GM23338 (cell line): ENCODE measurements around the gene ADCY5. TPM values are rescaled to one million over a fixed set of nuclear protein-coding genes. Genes with fewer than 3 reads are reported as not detected.

Experiments
- ATAC-seq: fragments of 200-7000 bp; cut with Tn5 transposase; 3 replicates; pipeline ENCODE4 v1.9.1; 2020
- DNase-seq: peaks from one replicate; pipeline ENCODE4 v3.0.0-alpha.2; 2015; ENCODE audit warnings: low spot score
- H2AFZ ChIP-seq: fragments of 200-600 bp; sonication (generic); 2 replicates; pipeline ENCODE4 v1.8.0; 2016; ENCODE audit warnings: antibody characterized with exemption, mild to moderate bottlenecking, moderate library complexity
- H3F3A ChIP-seq: fragments of 200-600 bp; sonication (generic); replicated peaks from 2 replicates; pipeline ENCODE4 v1.8.0; 2017; ENCODE audit warnings: antibody characterized with exemption, mixed run types, low read depth
- H3K27ac ChIP-seq: fragments of 200-600 bp; sonication (generic); 2 replicates; pipeline ENCODE4 v1.6.1; 2016; ENCODE audit warnings: low read depth
- H3K27me3 ChIP-seq: fragments of 200-600 bp; sonication (generic); 2 replicates; pipeline ENCODE4 v1.8.0; 2016; ENCODE audit warnings: mild to moderate bottlenecking, mixed run types, moderate library complexity; ENCODE audit not compliant: insufficient read depth
- H3K36me3 ChIP-seq: fragments of 200-600 bp; sonication (generic); 2 replicates; pipeline ENCODE4 v1.8.0; 2016; ENCODE audit warnings: mild to moderate bottlenecking; ENCODE audit not compliant: insufficient read depth
- H3K4me1 ChIP-seq: fragments of 200-600 bp; sonication (generic); 2 replicates; pipeline ENCODE4 v1.8.0; 2016; ENCODE audit warnings: mild to moderate bottlenecking, moderate library complexity; ENCODE audit not compliant: insufficient read depth
- H3K4me2 ChIP-seq: fragments of 200-600 bp; sonication (generic); 2 replicates; pipeline ENCODE4 v1.7.1; 2017; ENCODE audit warnings: mixed run types
- H3K4me3 ChIP-seq: fragments of 200-600 bp; sonication (generic); 2 replicates; pipeline ENCODE4 v1.6.1; 2016; ENCODE audit warnings: mixed run types
- H3K79me2 ChIP-seq: fragments of 200-600 bp; sonication (generic); replicated peaks from 2 replicates; pipeline ENCODE4 v1.8.0; 2017; ENCODE audit warnings: mild to moderate bottlenecking; ENCODE audit not compliant: insufficient read depth
- H3K9me2 ChIP-seq: fragments of 200-600 bp; sonication (generic); 2 replicates; pipeline ENCODE4 v1.8.0; 2017; ENCODE audit not compliant: insufficient read depth
- H4K20me1 ChIP-seq: fragments of 200-600 bp; sonication (generic); replicated peaks from 2 replicates; pipeline ENCODE4 v1.8.0; 2017; ENCODE audit warnings: mild to moderate bottlenecking; ENCODE audit not compliant: insufficient read depth
- H3K27ac Mint-ChIP-seq: 2 replicates; pipeline ENCODE4 v1.8.0; 2020; ENCODE audit warnings: inconsistent platforms, mild to moderate bottlenecking, moderate library complexity, mixed read lengths
- H3K27me3 Mint-ChIP-seq: 3 replicates; pipeline ENCODE4 v1.8.0; 2022; ENCODE audit warnings: low read depth, mild to moderate bottlenecking, moderate library complexity, mixed read lengths, inconsistent platforms; ENCODE audit not compliant: insufficient read depth, poor library complexity
- H3K36me3 Mint-ChIP-seq: 3 replicates; pipeline ENCODE4 v1.8.0; 2021; ENCODE audit warnings: low read depth, mild to moderate bottlenecking, inconsistent platforms, moderate library complexity, mixed read lengths
- H3K4me1 Mint-ChIP-seq: 3 replicates; pipeline ENCODE4 v1.8.0; 2020; ENCODE audit warnings: mild to moderate bottlenecking, inconsistent platforms, mixed read lengths
- H3K4me3 Mint-ChIP-seq: 3 replicates; pipeline ENCODE4 v1.8.0; 2021; ENCODE audit warnings: moderate library complexity, mild to moderate bottlenecking, inconsistent platforms, mixed read lengths
- H3K9me3 Mint-ChIP-seq: 3 replicates; pipeline ENCODE4 v1.8.0; 2020; ENCODE audit warnings: moderate library complexity, mild to moderate bottlenecking, inconsistent platforms, mixed read lengths
- CREB1 ChIP-seq: fragments of 250-450 bp; sonication (Bioruptor Pico); IDR thresholded peaks from 2 replicates; pipeline ENCODE4 v1.5.0; 2020; ENCODE audit warnings: low read depth, mild to moderate bottlenecking, moderate library complexity
- CTCF ChIP-seq, 2 experiments: fragments of 200-600 bp in 1 of 2; sonication (generic) in 1 of 2; conservative IDR thresholded peaks; 2 replicates each; pipeline versions ENCODE4 v1.5.1 to v1.6.1; 2016 to 2017; ENCODE audit warnings: antibody characterized with exemption in 2 of 2, low read depth in 2 of 2, mild to moderate bottlenecking in 2 of 2, moderate library complexity in 1 of 2
- ETS1 ChIP-seq: IDR thresholded peaks from 2 replicates; pipeline ENCODE4 v1.6.1; 2016; ENCODE audit warnings: antibody characterized with exemption
- EZH2 ChIP-seq: fragments of 200-600 bp; sonication (generic); IDR thresholded peaks from one replicate; pipeline ENCODE4 v1.8.0; 2017; ENCODE audit warnings: antibody characterized with exemption, mild to moderate bottlenecking, low read depth; ENCODE audit not compliant: unreplicated experiment
- EZH2phosphoT487 ChIP-seq: fragments of 200-600 bp; sonication (generic); IDR thresholded peaks from one replicate; pipeline ENCODE4 v1.8.1; 2018; ENCODE audit warnings: antibody characterized with exemption; ENCODE audit not compliant: unreplicated experiment
- JUNB ChIP-seq: IDR thresholded peaks from one replicate; pipeline ENCODE4 v1.6.1; 2016; ENCODE audit warnings: antibody characterized with exemption; ENCODE audit not compliant: unreplicated experiment
- REST ChIP-seq: IDR thresholded peaks from one replicate; pipeline ENCODE4 v1.6.1; 2018; ENCODE audit warnings: antibody characterized with exemption; ENCODE audit not compliant: unreplicated experiment
- ZNF114 ChIP-seq: fragments of 250-450 bp; sonication (Bioruptor Pico); IDR thresholded peaks from 2 replicates; pipeline ENCODE4 v1.5.0; 2020; ENCODE audit warnings: mild to moderate bottlenecking, moderate library complexity
- ZNF331 ChIP-seq: fragments of 250-450 bp; sonication (Bioruptor Pico); IDR thresholded peaks from 2 replicates; pipeline ENCODE4 v1.5.0; 2020; ENCODE audit warnings: low read depth, mild to moderate bottlenecking, moderate library complexity
- polyA plus RNA-seq: library from polyadenylated mRNA; unstranded; fragments of >200 nt; fragmentation: Nextera tagmentation; extraction: Ambion mirVana; gene quantifications from 2 replicates; pipeline ENCODE4 v1.2.1, GENCODE V29; 2016
- total RNA-seq: library from RNA; depleted of rRNA; stranded (reverse); fragments of >200 nt; shearing (Covaris generic); gene quantifications from 2 replicates; pipeline ENCODE4 v1.2.3, GENCODE V29; 2014
- TF ChIP-seq, protein P1 (sequence below): fragments of 250-450 bp; sonication (Bioruptor Pico); IDR thresholded peaks from 2 replicates; pipeline ENCODE4 v1.5.0; 2020; ENCODE audit warnings: mild to moderate bottlenecking, moderate library complexity

Gene ADCY5
- total and polyA plus RNA-seq, 2 experiments from 2014 or later = 3.5 to 10.2 TPM

DNA sequence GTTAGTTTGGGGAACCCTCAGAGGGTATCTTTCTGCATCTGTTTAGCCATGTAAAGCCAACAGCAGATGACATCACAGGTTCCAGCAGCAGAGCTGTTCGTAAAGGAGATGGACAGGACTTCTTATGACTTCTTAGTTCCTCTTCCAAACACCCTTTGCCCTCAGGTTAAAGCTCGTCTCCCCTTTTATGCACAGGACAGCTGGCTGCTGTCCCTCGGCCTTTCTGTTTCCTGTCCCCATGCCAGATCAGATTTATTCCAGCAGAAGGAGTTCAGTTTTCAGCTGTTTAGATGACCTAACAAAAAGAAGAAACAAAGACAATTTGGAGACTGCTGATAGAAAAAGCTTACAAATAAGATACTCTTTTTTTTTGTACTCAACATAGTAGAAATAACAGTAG lies 202.0 kb downstream of the ADCY5 start:
- Histone ChIP-seq H3K27ac (no peak overlapping the region), H4K20me1 (no peaks in the 10 kb centered on the region), H3K27me3 (no peaks in the 10 kb centered on the region), H3K79me2 (no peaks in the 10 kb centered on the region), H3K36me3 (no peaks in the 10 kb centered on the region), H3K9me2 (no peaks in the 10 kb centered on the region), H2AFZ (no peak overlapping the region), H3F3A (no peaks in the 10 kb centered on the region), H3K4me1 (0 out of 2 replicates have a peak, but pooled peaks cover 3% of the 10 kb centered on the region), H3K4me3 (no peak overlapping the region), H3K4me2 (no peak overlapping the region)
- H3K9me3 Mint-ChIP-seq = no peaks in the 10 kb centered on the region
- ATAC-seq (no peak), DNase-seq (no peak)
- no peaks in the 10 kb centered on the region for H3K36me3 Mint-ChIP-seq
- TF ChIP-seq EZH2phosphoT487 (no peak), CTCF (conservative IDR thresholded peaks at IDR 0.05; ENCODE audit: low read depth in 2 of 2) (no peak), ZNF331 (CRISPR knock-in tag) (no peak), REST (no peak), JUNB (no peak), ZNF114 (CRISPR knock-in tag) (no peak), EZH2 (no peak), ETS1 (no peak), CREB1 (CRISPR knock-in tag) (no peak)
- TF ChIP-seq, protein P1, sequence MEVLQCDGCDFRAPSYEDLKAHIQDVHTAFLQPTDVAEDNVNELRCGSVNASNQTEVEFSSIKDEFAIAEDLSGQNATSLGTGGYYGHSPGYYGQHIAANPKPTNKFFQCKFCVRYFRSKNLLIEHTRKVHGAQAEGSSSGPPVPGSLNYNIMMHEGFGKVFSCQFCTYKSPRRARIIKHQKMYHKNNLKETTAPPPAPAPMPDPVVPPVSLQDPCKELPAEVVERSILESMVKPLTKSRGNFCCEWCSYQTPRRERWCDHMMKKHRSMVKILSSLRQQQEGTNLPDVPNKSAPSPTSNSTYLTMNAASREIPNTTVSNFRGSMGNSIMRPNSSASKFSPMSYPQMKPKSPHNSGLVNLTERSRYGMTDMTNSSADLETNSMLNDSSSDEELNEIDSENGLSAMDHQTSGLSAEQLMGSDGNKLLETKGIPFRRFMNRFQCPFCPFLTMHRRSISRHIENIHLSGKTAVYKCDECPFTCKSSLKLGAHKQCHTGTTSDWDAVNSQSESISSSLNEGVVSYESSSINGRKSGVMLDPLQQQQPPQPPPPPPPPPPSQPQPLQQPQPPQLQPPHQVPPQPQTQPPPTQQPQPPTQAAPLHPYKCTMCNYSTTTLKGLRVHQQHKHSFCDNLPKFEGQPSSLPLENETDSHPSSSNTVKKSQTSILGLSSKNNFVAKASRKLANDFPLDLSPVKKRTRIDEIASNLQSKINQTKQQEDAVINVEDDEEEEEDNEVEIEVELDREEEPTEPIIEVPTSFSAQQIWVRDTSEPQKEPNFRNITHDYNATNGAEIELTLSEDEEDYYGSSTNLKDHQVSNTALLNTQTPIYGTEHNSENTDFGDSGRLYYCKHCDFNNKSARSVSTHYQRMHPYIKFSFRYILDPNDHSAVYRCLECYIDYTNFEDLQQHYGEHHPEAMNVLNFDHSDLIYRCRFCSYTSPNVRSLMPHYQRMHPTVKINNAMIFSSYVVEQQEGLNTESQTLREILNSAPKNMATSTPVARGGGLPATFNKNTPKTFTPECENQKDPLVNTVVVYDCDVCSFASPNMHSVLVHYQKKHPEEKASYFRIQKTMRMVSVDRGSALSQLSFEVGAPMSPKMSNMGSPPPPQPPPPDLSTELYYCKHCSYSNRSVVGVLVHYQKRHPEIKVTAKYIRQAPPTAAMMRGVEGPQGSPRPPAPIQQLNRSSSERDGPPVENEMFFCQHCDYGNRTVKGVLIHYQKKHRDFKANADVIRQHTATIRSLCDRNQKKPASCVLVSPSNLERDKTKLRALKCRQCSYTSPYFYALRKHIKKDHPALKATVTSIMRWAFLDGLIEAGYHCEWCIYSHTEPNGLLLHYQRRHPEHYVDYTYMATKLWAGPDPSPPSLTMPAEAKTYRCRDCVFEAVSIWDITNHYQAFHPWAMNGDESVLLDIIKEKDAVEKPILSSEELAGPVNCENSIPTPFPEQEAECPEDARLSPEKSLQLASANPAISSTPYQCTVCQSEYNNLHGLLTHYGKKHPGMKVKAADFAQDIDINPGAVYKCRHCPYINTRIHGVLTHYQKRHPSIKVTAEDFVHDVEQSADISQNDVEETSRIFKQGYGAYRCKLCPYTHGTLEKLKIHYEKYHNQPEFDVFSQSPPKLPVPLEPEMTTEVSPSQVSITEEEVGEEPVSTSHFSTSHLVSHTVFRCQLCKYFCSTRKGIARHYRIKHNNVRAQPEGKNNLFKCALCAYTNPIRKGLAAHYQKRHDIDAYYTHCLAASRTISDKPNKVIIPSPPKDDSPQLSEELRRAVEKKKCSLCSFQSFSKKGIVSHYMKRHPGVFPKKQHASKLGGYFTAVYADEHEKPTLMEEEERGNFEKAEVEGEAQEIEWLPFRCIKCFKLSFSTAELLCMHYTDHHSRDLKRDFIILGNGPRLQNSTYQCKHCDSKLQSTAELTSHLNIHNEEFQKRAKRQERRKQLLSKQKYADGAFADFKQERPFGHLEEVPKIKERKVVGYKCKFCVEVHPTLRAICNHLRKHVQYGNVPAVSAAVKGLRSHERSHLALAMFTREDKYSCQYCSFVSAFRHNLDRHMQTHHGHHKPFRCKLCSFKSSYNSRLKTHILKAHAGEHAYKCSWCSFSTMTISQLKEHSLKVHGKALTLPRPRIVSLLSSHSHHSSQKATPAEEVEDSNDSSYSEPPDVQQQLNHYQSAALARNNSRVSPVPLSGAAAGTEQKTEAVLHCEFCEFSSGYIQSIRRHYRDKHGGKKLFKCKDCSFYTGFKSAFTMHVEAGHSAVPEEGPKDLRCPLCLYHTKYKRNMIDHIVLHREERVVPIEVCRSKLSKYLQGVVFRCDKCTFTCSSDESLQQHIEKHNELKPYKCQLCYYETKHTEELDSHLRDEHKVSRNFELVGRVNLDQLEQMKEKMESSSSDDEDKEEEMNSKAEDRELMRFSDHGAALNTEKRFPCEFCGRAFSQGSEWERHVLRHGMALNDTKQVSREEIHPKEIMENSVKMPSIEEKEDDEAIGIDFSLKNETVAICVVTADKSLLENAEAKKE = no peak
- H3K4me1 Mint-ChIP-seq = peaks cover 7% of the 10 kb centered on the region
- no peaks in the 10 kb centered on the region for H3K27me3 Mint-ChIP-seq
- no peak overlapping the region for H3K4me3 Mint-ChIP-seq
- H3K27ac Mint-ChIP-seq = no peak overlapping the region
